ENCODE measurements around the gene ZNF778.
"Not testable (repeated sequence)": the region's sequence is repeated elsewhere in the genome, so short reads cannot be mapped to it uniquely, and the experiment has no call there.

Gene ZNF778

GRCh38 chr16:89186593-89187031 is 30.9 kb upstream of the ZNF778 start:
- Mint-ChIP-seq H3K27ac (peak overlapping the region; percentile 67 to 87), H3K36me3 (ENCODE audit: insufficient read depth) (peaks cover 48% of the 10 kb centered on the region)
- not testable (repeated sequence) for ATAC-seq (replicated peaks); H3K4me1 Mint-ChIP-seq (ENCODE audit: low read depth in 2 of 2); DNase-seq; H3K9me3 Mint-ChIP-seq; H3K27me3 Mint-ChIP-seq; H3K4me3 Mint-ChIP-seq

GRCh38 chr16:89187032-89187769 is 30.3 kb upstream of the ZNF778 start:
- peak; percentile 60 for ATAC-seq (replicated peaks)
- H3K9me3 Mint-ChIP-seq = no peaks in the 10 kb centered on the region
- H3K4me1 Mint-ChIP-seq (ENCODE audit: low read depth in 2 of 2) = peaks cover 0 to 4% of the 10 kb centered on the region in 2 donors
- peak overlapping the region; percentile 67 to 87 for H3K27ac Mint-ChIP-seq
- H3K27me3 Mint-ChIP-seq = no peaks in the 10 kb centered on the region
- peaks cover 48% of the 10 kb centered on the region for H3K36me3 Mint-ChIP-seq (ENCODE audit: insufficient read depth)
- H3K4me3 Mint-ChIP-seq = peak overlapping the region; percentile 9 to 32
- peak in 2 of 3 experiments; percentile 32 to 35 for DNase-seq

- H3K27me3 Mint-ChIP-seq = no peaks in the 10 kb centered on the region
- peak; percentile 35 for ATAC-seq (replicated peaks)
- no peaks in the 10 kb centered on the region for H3K9me3 Mint-ChIP-seq
- no peak for DNase-seq
- H3K4me3 Mint-ChIP-seq = peak overlapping the region in 1 of 2 donors; percentile 9
- peaks cover 0 to 4% of the 10 kb centered on the region in 2 donors for H3K4me1 Mint-ChIP-seq (ENCODE audit: low read depth in 2 of 2)
- H3K36me3 Mint-ChIP-seq (ENCODE audit: insufficient read depth) = peaks cover 52% of the 10 kb centered on the region
- peak overlapping the region; percentile 67 to 87 for H3K27ac Mint-ChIP-seq
These were observed 29.6 kb upstream of the ZNF778 start for GRCh38 chr16:89187770-89188392.

- H3K27ac Mint-ChIP-seq = peak overlapping the region in 1 of 2 donors; percentile 17
- not testable (repeated sequence) for H3K4me3 Mint-ChIP-seq
These were observed 28.8 kb upstream of the ZNF778 start for GRCh38 chr16:89188471-89189357.

GRCh38 chr16:89189358-89190025 is 28.0 kb upstream of the ZNF778 start:
- H3K4me3 Mint-ChIP-seq = no peak overlapping the region
- DNase-seq (no peak), ATAC-seq (replicated peaks) (no peak)
- H3K27ac Mint-ChIP-seq = peak overlapping the region in 1 of 2 donors; percentile 17
- no peaks in the 10 kb centered on the region for H3K9me3 Mint-ChIP-seq
- peaks cover 0 to 4% of the 10 kb centered on the region in 2 donors for H3K4me1 Mint-ChIP-seq (ENCODE audit: low read depth in 2 of 2)
- peaks cover 49% of the 10 kb centered on the region for H3K36me3 Mint-ChIP-seq (ENCODE audit: insufficient read depth)
- no peaks in the 10 kb centered on the region for H3K27me3 Mint-ChIP-seq

More at GRCh38 chr16:89188471-89189357, 28.8 kb upstream of the ZNF778 start:
- ATAC-seq (replicated peaks); DNase-seq; H3K27me3 Mint-ChIP-seq; H3K9me3 Mint-ChIP-seq; H3K4me1 Mint-ChIP-seq (ENCODE audit: low read depth in 2 of 2): not testable (repeated sequence)
- H3K36me3 Mint-ChIP-seq (ENCODE audit: insufficient read depth) = peaks cover 55% of the 10 kb centered on the region

- no peak for DNase-seq
- H3K4me3 Mint-ChIP-seq = no peak overlapping the region
- H3K27ac Mint-ChIP-seq = no peak overlapping the region
- ATAC-seq (replicated peaks) = no peak
- no peaks in the 10 kb centered on the region for H3K9me3 Mint-ChIP-seq
- no peaks in the 10 kb centered on the region for H3K27me3 Mint-ChIP-seq
- H3K36me3 Mint-ChIP-seq (ENCODE audit: insufficient read depth) = peaks cover 42% of the 10 kb centered on the region
- H3K4me1 Mint-ChIP-seq (ENCODE audit: low read depth in 2 of 2) = peaks cover 0 to 4% of the 10 kb centered on the region in 2 donors
These were observed 27.1 kb upstream of the ZNF778 start for GRCh38 chr16:89190150-89190958.

GRCh38 chr16:89191033-89191900 is 26.2 kb upstream of the ZNF778 start:
- H3K9me3 Mint-ChIP-seq = no peaks in the 10 kb centered on the region
- H3K4me3 Mint-ChIP-seq = peak overlapping the region in 1 of 2 donors; percentile 36

GRCh38 chr16:89191901-89192185 is 25.7 kb upstream of the ZNF778 start:
- no peak overlapping the region for H3K4me3 Mint-ChIP-seq
- DNase-seq (no peak), ATAC-seq (replicated peaks) (no peak)
- H3K4me1 Mint-ChIP-seq (ENCODE audit: low read depth in 2 of 2) = peaks cover 0 to 4% of the 10 kb centered on the region in 2 donors
- H3K27me3 Mint-ChIP-seq = no peaks in the 10 kb centered on the region
- H3K27ac Mint-ChIP-seq = no peak overlapping the region
- H3K9me3 Mint-ChIP-seq = no peaks in the 10 kb centered on the region
- H3K36me3 Mint-ChIP-seq (ENCODE audit: insufficient read depth) = peaks cover 30% of the 10 kb centered on the region

More at GRCh38 chr16:89191033-89191900, 26.2 kb upstream of the ZNF778 start:
- no peak for DNase-seq
- no peak overlapping the region for H3K27ac Mint-ChIP-seq
- H3K36me3 Mint-ChIP-seq (ENCODE audit: insufficient read depth) = peaks cover 35% of the 10 kb centered on the region
- H3K27me3 Mint-ChIP-seq = no peaks in the 10 kb centered on the region
- ATAC-seq (replicated peaks) = no peak
- H3K4me1 Mint-ChIP-seq (ENCODE audit: low read depth in 2 of 2) = peaks cover 0 to 4% of the 10 kb centered on the region in 2 donors

- ATAC-seq (replicated peaks) (peak; percentile 61), DNase-seq (peak; percentile 54 to 72 (median 71))
- not testable (repeated sequence) for H3K27ac Mint-ChIP-seq; H3K9me3 Mint-ChIP-seq; H3K27me3 Mint-ChIP-seq; H3K4me1 Mint-ChIP-seq (ENCODE audit: low read depth in 2 of 2)
- peaks cover 25% of the 10 kb centered on the region for H3K36me3 Mint-ChIP-seq (ENCODE audit: insufficient read depth)
- H3K4me3 Mint-ChIP-seq = peak overlapping the region in 1 of 2 donors; percentile 44
These were observed 25.1 kb upstream of the ZNF778 start for GRCh38 chr16:89192186-89192955.

- Mint-ChIP-seq H3K4me1 (ENCODE audit: low read depth in 2 of 2) (no peaks in the 10 kb centered on the region), H3K27me3 (peaks cover 11 to 12% of the 10 kb centered on the region in 2 donors), H3K27ac (no peak overlapping the region), H3K4me3 (peak overlapping the region in 1 of 2 donors; percentile 44), H3K9me3 (no peaks in the 10 kb centered on the region), H3K36me3 (ENCODE audit: insufficient read depth) (peaks cover 21% of the 10 kb centered on the region)
- DNase-seq (peak in 2 of 3 experiments; percentile 35 to 37), ATAC-seq (replicated peaks) (peak; percentile 42)
These were observed 24.4 kb upstream of the ZNF778 start for GRCh38 chr16:89192956-89193575.
